A204.1 (cell line): Measurements from ENCODE around the gene TPRKB.
A peak's percentile ranks its signal among the peaks of the same experiment; 100 is the strongest.
"Not testable (repeated sequence)": the region's sequence is repeated elsewhere in the genome, so short reads cannot be mapped to it uniquely, and the experiment has no call there.

ENCODE experiments used
- FAIRE-seq: peaks from 2 replicates; lab custom pipeline; 2012; peaks lifted over from hg19 to GRCh38; lab: Jason Lieb, UNC

The TPRKB gene

GRCh38 chr2:73739101-73739500 is 2.0 kb upstream of the TPRKB start:
- FAIRE-seq: no peak

GRCh38 chr2:73736378-73736777 is 767 bp downstream of the TPRKB start:
- FAIRE-seq: no peak

GRCh38 chr2:73730810-73731209 is 6.3 kb downstream of the TPRKB start:
- no peak for FAIRE-seq

GRCh38 chr2:73728711-73729110 is 8.4 kb downstream of the TPRKB start:
- no peak for FAIRE-seq

- no peak for FAIRE-seq
These were observed 9.1 kb downstream of the TPRKB start for GRCh38 chr2:73728043-73728442.

GRCh38 chr2:73726657-73727056 is 10.5 kb downstream of the TPRKB start:
- not testable (repeated sequence) for FAIRE-seq

GRCh38 chr2:73718851-73719621 is 18.1 kb downstream of the TPRKB start:
- no peak for FAIRE-seq

- FAIRE-seq: no peak
These were observed 18.7 kb downstream of the TPRKB start for GRCh38 chr2:73718421-73718820.

GRCh38 chr2:73717695-73718094 is 19.4 kb downstream of the TPRKB start:
- not testable (repeated sequence) for FAIRE-seq

- no peak for FAIRE-seq
These were observed 19.9 kb downstream of the TPRKB start for GRCh38 chr2:73717251-73717606.

GRCh38 chr2:73716543-73717250 is 20.4 kb downstream of the TPRKB start:
- peak; percentile 96 for FAIRE-seq

GRCh38 chr2:73714091-73714490 is 23.1 kb downstream of the TPRKB start:
- no peak for FAIRE-seq

- no peak for FAIRE-seq
These were observed 28.6 kb downstream of the TPRKB start for GRCh38 chr2:73708527-73708926.

GRCh38 chr2:73707636-73708035 is 29.5 kb downstream of the TPRKB start:
- FAIRE-seq: no peak

- no peak for FAIRE-seq
These were observed 30.1 kb downstream of the TPRKB start for GRCh38 chr2:73707058-73707457.

- no peak for FAIRE-seq
These were observed 32.1 kb downstream of the TPRKB start for GRCh38 chr2:73705091-73705490.

GRCh38 chr2:73704285-73704684 is 32.9 kb downstream of the TPRKB start:
- no peak for FAIRE-seq

GRCh38 chr2:73703675-73704074 is 33.5 kb downstream of the TPRKB start:
- FAIRE-seq: no peak

GRCh38 chr2:73702852-73703493 is 34.2 kb downstream of the TPRKB start:
- FAIRE-seq: not testable (repeated sequence)

GRCh38 chr2:73701968-73702665 is 35.0 kb downstream of the TPRKB start:
- FAIRE-seq: no peak

- FAIRE-seq: not testable (repeated sequence)
These were observed 35.7 kb downstream of the TPRKB start for GRCh38 chr2:73701448-73701765.

- FAIRE-seq: no peak
These were observed 36.3 kb downstream of the TPRKB start for GRCh38 chr2:73700661-73701447.
